HG02884 (cell line): ENCODE results near the gene GZMM.

ENCODE experiments used
- ATAC-seq: cut with Tn5 transposase; IDR thresholded peaks from one replicate; pipeline ENCODE4 v1.9.1; 2021; ENCODE audit warnings: mild to moderate bottlenecking, moderate library complexity; ENCODE audit not compliant: unreplicated experiment

GZMM gene

DNA sequence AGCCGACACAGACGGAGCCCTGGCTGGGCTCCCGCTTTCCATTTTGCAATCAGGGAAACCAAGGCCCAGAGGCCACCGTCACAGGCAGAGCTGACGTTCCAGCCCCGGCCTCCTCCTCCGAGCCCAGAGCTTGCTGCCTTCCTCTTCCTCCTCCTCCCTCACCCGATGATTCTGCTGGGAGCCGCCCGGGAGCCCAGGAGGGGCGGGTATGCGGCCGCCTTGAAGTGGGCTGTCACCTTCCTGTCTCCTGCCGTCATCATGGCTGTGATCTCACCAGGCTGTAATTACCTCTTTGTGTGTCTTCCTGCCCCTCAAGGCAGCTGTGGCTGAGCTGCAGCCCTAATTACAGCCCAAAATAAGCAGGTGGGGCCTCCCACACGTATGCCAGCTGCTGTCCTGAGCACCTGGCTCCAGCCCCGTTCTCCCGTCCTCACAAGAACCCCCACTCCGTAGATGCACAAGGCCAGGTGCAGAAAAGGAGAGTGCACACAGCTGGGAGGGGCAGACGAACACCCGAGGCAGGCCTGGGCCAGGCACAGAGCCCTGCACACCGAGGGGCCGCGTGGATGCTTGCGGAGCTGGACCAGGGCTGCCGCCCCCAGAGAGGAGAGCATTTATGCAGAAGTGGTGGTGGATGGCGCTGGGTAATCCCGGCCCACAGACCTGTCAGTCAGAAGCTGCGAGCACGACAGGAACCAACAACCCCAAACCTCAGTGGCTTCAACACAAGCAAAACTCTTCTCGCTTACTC, 32.6 kb upstream of the GZMM start:
- ATAC-seq, result no peak

DNA sequence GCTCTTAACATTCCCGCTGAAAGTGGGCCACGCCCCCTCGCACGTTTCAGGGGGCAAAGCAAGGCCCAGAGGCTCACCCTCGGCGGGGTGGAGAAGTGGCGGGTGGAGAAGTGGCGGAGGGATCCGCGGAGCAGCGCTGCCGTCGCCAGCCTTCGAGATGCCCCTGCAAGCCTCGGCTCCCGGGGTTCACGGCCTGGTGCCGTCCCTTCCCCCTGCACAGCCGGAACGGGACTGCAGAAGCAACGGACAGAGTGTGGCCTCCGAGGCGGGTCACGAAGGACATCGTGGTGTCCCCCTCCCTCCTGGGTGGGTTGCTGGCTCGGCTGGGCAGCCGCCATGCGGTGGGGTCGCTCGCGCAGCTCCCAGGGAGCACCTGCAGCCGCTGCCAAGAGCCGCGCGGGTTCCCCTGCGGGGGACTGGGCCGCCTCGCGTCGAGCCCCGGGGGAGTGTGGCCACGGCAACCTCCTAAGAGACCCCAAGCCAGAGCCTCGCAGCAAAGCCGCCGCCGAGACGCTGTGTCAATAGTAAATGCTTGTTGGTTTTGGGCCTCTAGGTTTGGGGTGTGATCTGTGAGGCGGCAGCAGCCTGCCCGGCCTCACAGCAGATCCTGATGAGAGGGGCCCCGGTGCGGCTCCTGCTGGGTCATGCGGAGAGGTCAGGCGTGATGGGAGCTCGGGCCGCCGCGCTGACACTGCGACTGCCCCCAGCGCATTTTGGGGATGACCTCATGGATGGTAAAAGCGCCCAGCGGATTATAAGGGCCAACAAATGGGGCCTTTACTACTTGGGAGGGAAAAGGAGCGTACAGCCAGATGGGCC, 31.1 kb upstream of the GZMM start:
- ATAC-seq, result no peak

DNA sequence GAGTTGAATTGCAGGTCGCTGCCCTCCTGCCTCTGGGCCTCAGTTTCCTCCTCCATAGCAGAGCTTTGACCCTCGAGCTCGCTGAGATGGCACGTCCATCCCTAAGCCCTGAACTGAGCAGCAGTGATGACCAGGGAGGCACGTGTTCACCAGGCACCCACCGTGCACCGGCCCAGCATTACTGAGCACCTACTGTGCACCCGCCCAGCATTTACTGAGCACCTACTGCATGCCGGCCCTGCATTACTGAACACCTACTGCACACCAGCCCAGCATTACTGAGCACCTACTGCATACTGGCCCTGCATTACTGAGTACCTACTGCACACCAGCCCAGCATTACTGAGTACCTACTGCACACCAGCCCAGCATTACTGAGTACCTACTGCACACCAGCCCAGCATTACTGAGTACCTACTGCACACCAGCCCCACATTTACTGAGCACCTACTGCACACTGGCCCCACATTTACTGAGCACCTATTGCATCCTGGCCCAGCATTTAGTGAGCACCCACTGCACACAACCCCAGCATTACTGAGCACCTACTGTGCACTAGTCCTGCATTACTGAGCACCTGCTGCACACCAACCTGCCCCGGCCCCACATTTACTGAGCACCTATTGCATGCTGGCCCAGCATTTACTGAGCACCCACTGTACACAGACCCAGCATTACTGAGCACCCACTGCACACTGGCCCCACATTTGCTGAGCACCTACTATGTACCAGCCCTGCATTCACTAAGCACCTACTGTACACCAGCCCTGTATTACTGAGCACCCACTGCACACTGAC, 30.3 kb upstream of the GZMM start:
- no peak for ATAC-seq

DNA sequence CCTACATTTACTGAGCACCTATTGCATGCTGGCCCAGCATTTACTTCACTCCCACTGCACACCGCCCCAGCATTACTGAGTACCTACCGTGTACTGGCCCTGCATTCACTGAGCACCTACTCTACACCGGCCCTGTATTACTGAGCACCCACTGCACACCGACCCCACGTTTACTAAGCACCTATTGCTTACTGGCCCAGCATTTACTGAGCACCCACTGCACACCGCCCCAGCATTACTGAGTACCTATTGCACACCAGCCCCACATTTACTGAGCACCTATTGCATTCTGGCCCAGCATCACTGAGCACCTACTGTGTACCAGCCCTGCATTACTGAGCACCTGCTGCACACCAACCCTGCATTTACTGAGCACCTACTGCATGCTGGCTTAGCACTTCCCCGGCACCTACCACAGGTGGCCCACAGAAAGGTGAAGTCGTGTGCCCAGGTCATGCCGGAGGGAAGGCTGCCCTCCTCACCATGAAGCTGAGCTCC, 29.6 kb upstream of the GZMM start:
- no peak for ATAC-seq

DNA sequence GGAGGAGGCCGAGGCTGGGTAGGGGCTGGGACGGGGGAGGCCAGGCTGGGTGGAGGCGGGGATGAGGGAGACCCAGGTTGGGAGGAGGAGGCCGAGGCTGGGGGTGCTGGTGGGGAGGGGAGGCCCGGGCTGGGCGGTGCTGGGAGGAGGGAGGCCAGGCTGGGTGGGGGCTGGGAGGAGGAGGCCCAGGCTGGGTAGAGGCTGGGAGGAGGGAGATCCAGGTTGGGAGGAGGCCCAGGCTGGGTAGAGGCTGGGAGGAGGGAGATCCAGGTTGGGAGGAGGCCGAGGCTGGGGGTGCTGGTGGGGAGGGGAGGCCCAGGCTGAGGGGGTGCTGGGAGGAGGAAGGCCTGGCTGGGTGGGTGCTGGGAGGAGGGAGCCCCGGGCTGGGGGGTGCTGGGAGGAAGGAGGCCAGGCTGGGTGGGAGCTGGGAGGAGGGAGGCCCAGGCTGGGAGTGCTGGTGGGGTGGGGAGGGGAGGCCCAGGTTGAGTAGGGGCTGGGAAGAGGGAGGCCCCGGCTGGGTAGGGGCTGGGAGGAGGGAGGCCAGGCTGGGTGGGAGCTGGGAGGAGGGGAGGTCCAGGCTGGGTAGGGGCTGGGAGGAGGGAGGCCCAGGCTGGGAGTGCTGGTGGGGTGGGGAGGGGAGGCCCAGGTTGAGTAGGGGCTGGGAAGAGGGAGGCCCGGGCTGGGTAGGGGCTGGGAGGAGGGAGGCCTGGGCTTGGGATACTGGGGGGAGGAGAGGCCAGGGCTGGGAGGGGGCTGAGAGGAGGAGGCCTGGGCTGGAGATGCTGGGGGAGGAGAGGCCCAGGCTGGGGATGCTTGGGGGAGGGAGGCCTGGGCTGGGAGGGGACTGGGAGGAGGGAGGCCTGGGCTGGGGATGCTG, 25.9 kb upstream of the GZMM start:
- ATAC-seq, result no peak

DNA sequence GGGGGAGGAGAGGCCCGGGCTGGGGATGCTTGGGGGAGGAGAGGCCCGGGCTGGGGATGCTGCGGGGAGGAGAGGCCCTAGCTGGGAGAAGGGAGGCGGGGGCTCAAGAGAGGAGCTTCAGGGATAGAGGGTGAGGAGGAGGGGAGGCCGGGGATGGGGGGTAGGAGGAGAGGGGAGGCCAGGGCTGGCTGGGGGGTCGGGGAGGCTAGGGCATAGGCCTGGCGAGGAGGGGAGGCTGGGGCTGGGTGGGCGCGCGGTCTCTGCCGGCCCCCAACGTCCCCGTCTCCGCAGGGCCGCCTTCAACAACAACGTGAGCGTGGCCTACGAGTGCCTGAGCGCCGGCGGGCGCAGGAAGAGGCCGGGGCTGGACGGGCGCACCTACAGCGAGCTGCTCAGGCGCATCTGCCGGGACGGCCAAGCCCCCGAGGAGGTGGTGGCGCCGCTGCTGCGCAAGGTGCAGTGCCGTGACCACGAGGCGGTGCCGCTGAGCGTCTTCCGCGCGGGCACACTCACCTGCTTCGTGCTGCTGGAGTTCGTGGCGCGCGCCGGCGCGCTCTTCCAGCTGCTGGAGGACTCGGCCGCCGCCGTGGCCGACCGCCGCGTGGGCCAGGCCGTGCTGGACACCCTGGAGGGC, 25.1 kb upstream of the GZMM start:
- ATAC-seq, result no peak

DNA sequence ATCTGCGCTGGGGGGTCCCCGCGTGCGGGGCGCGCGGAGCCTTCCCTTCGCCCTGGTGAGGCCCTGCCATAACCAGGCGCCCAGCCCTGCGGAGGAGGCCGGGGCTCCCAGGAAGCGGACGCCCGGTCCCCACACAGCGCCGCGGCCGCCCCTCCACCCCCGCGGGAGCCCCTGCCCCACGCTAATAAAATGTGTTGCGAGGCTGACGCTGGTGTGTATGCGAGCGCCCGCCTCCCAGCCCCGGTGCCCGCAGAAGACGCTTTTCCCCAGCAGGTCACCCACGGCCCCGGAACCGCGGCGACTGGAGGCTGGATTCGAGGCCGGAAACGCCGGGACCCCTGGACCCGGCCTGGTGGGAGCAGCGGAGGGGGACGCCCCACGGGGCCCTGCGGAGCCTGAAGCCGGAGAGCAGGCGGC, 24.4 kb upstream of the GZMM start:
- ATAC-seq, result no peak

DNA sequence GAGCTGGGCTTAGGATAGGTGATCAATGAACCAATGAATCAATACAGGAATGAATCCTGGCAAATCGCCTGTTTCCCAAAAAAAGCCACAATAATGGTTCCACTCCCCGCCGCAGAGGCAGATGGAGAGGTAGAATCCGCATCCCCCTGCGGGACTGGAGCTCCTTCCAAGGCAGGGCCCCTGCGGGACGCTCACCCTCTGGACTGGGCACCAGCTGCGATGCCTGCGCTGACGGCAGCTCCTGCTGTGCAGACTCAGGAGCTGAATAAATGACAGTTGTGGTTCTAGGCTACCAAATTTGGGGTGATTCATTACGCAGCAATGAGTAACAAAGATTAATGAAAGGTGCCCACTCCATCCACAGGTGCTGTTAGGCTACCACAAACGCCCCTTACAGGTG, 21.1 kb upstream of the GZMM start:
- ATAC-seq, result no peak

DNA sequence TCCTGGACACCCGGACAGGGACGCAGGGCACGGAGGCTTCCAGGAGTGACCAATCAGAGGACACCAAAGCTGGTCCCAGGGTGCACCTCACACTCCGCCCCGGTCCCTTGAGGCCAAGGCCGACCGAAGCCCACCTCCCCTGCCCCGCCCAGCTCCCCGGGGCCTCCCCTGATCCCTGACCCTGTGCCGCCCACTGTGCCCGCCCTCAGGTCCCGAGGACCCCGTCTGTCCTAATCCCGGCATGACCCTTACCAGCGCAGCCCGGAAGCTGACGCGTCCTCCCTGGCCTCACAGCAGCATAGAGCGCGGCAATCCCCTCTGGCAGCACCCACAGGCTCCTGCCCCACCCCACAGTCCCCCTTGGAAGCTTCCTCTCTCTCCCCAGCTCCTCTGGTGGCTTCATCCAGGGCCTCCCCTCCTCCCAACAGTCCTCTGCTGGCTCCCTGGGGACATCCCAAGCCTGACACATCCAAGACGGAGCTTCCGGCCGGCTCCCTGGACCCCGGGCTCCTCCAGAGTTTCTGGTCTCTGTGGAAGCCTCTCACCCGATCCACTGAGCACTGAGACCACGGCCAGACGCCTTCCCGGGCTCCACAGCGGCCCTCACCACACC, 19.7 kb upstream of the GZMM start:
- no peak for ATAC-seq

DNA sequence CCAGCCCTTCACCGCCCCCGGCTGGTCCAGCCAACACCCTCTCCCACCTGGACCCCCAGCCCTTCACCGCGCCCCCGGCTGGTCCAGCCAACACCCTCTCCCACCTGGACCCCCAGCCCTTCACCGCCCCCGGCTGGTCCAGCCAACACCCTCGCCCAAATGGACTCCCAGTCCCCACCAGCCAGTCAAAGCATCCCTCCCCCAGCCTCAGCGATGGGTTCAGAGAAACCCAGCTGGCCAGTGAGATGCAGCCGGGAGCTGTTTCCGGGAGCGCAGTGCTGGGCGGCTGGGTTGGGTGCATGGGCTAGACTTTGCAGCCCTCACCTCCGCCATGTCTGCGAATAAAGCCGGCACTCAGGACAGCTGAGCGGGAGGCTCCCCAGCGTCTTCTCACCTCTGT, 18.8 kb upstream of the GZMM start:
- ATAC-seq, result no peak

DNA sequence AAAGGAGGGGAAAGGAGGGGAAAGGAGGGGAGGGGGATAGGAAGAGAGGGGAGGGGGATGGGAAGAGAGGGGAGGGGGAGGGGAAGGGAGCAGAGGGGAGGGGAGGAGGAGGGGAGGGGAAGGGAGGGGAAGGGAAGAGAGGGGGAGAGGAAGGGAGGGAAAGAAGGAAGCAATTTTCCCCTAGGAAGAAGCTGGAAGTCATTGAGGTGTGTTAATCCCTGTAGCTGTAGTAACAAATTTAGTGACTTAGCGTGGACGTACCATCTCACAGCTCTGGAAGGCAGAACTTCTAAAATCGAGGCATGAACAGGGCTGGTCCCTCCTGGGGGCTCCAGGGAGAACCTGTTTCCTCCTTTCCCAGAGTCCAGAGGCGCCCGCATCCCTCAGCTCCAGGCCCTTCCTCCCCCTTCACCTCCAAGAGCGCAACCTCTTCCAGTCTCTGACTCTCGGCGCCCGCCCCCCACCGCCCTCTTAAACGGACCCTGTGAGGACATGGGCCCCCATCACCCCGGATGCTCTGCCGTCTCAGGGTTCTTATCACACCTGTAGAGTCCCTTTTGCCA, 17.9 kb upstream of the GZMM start:
- no peak for ATAC-seq

DNA sequence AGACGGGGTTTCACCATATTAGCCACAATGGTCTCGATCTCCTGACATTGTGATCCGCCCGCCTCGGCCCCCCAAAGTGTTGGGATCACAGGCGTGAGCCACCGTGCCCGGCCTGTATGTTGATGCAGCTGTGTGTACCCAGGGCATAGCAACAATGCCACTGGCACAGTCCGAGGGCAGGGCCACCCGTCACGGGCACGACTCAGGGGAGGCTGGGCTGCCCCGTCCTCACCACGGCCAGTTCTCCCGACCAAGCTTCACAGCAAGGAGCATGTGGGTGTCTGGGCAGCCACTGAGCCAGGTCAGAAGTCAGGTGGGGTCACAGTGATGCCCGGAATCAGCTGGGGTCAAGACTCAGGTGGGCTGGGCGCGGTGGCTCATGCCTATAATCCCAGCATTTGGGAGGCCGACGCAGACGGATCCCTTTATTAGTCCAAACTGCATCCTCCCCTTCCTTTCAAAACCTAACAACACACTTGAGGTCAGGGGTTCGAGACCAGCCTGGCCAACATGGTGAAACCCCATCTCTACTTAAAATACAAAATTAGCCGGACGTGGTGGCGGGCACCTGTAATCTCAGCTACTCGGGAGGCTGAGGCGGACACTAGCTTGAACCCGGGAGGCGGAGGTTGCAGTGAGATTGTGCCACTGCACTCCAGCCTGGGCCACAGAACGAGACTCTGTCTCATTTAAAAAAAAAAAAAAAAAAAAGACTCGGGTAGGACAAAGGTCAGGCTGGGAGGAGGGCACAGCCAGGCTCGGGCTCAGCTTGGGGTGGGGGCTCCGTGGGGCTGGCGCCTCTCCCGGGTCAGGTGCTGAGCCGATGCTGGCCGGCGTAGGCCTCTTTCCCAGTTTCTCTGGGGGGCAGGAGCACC, 13.5 kb upstream of the GZMM start:
- ATAC-seq, result no peak

DNA sequence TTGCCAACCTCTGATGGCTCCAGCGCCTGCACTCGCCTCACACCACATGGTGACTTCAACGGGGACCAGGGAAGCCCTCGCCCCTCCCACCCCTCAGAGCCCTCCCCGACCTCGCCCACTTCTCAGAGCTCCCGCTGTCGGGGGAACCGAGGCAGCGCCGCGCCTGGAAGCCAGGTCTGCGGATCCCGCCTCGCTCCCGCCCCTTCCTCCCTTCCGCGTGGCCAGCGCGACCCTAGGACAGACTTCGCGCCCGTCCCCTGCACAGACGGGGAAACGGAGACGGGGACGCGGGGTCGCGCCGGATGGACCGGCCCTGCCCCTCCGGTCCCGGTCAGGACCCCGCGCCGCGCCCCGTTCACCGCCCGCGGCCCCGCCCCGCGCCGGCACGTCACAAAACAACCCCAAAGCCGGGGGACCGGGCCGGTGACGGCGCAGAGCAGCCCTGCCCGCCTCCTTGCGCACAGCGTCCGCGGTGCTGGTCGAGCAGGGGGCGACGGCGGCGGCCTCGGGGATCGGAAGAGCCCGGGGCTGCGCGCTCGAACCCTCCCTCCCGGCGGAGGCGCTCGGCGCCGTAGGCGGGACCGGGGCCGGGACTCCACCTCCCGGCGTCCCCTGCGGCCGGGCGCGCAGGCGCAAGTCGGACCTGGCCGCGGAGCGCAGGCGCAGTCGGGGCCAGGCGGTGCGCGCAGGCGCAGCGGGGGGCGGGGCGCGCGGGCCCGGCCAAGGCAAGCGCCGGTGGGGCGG, 12.7 kb upstream of the GZMM start:
- peak; percentile 63 for ATAC-seq

DNA sequence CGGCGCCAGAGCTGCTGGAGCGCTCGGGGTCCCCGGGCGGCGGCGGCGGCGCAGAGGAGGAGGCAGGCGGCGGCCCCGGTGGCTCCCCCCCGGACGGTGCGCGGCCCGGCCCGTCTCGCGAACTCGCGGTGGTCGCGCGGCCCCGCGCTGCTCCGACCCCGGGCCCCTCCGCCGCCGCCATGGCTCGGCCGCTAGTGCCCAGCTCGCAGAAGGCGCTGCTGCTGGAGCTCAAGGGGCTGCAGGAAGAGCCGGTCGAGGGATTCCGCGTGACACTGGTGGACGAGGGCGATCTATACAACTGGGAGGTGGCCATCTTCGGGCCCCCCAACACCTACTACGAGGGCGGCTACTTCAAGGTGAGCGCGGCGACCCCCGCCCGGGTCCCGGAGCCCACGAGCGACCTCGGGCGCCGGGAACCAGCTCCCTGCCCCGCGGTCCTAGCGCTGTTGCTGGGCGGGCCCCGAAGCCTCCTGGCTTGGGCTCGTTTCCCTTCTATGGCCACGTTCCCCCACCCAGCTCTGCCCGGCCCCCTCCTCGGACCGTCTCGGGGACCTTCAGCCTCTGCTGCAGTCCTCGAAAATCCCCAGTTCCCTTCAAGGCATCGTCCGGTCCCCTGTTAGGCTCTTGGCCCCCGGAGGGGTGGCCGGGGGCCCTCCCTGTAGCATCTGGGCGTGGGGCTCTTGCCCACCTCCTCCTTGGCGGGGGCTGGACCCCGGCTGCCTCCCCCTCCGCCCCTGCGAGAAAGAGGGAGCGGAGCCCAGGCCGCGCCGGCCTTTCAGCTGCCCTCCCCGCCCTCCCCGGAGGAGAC, 11.9 kb upstream of the GZMM start, which contains the start of gene CDC34:
CDC34 (plus strand) TSS at position 8 of the 808 bp plus-strand sequence; CDS start at position 180, 172 bp downstream.
- no peak for ATAC-seq

DNA sequence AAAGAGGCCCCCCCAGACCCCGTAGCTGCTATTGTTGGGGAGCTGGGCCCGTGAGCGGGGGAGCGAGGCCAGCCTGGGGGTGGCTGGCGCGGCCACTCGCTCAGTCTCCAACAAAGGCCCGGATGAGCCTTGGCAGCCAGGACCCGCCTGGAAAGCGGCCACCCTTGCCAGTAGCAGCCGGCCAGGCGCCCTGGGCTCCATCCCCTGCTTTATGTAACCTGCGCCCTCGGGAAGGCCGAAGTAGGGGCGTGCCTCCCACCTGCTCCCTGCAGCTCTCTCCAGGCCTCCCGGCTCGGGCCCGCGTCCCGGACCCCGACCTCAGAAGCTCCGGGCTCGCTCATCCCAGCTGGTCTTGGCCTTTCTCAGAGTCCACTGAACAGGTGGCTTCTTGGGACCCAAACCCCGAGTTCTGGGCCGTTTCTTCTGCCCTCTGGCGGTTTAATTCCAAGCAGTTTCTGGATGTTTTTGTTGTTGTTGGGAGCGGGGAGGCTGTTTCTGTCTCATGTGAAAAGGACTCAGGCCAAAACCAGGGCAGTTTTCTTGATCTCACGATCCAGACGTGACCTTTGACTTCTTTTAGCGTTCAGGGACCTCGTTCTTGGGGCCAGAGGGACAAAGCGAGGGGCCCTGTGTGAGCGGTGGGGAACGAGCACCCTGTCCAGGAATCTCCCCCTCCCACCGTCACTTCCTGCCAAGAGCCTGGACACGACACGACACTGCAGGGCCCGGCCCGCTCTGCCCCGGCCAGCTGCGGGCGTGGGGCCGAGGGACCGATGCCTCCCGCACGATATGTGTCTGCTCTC, 11.1 kb upstream of the GZMM start:
- ATAC-seq, result no peak
